Measurements from ENCODE around the gene C12orf57. TPM values are rescaled to one million over a fixed set of nuclear protein-coding genes. Genes with fewer than 3 reads are reported as not detected.

Gene C12orf57
- total RNA-seq, 2 experiments from 2014 or later = 156 to 181 TPM

GRCh38 chr12:6921996-6922946, 21.6 kb upstream of the C12orf57 start:
- ChIA-PET POLR2A (no interaction called here), CTCF (interaction anchor here (1.1 to 1.2 kb wide), 2 partner anchors 11 to 15 kb away, joined by 4 read pairs; no protein-coding TSS in a partner anchor)
- Mint-ChIP-seq H3K36me3 (ENCODE audit: low read depth) (peaks cover 36% of the 10 kb centered on the region), H3K27me3 (no peaks in the 10 kb centered on the region), H3K27ac (no peak overlapping the region), H3K9me3 (no peaks in the 10 kb centered on the region), H3K4me1 (peaks cover 53% of the 10 kb centered on the region), H3K4me3 (no peak overlapping the region)
- DNase-seq = no peak

GRCh38 chr12:6923003-6923732, 20.7 kb upstream of the C12orf57 start:
- H3K27ac Mint-ChIP-seq = no peak overlapping the region
- no peak overlapping the region for H3K4me3 Mint-ChIP-seq
- H3K27me3 Mint-ChIP-seq = no peaks in the 10 kb centered on the region
- H3K9me3 Mint-ChIP-seq = no peaks in the 10 kb centered on the region
- DNase-seq = no peak
- peaks cover 30% of the 10 kb centered on the region for H3K36me3 Mint-ChIP-seq (ENCODE audit: low read depth)
- ChIA-PET POLR2A (no interaction called here), CTCF (interaction anchor here (0.8 to 5.6 kb wide), 9 partner anchors 9 to 56 kb away, joined by 3 to 49 read pairs (median 24); partner anchors contain the start of genes C12orf57, ENO2, LRRC23 and RNU7-1)
- H3K4me1 Mint-ChIP-seq = peaks cover 52% of the 10 kb centered on the region

- DNase-seq = no peak
- Mint-ChIP-seq H3K4me3 (no peak overlapping the region), H3K27me3 (no peaks in the 10 kb centered on the region), H3K36me3 (ENCODE audit: low read depth) (peaks cover 30% of the 10 kb centered on the region), H3K4me1 (peaks cover 56% of the 10 kb centered on the region), H3K27ac (no peak overlapping the region), H3K9me3 (no peaks in the 10 kb centered on the region)
- ChIA-PET POLR2A (no interaction called here), CTCF (interaction anchor here (0.7 to 5.6 kb wide), 14 partner anchors 9 to 132 kb away, joined by 3 to 49 read pairs (median 14); partner anchors contain the start of genes C12orf57, ENO2, LRRC23 and RNU7-1)
These were observed 20.0 kb upstream of the C12orf57 start for GRCh38 chr12:6923851-6924250.

GRCh38 chr12:6925239-6925539, 18.6 kb upstream of the C12orf57 start:
- Mint-ChIP-seq H3K36me3 (ENCODE audit: low read depth) (peaks cover 17% of the 10 kb centered on the region), H3K27me3 (no peaks in the 10 kb centered on the region), H3K9me3 (no peaks in the 10 kb centered on the region), H3K4me1 (peaks cover 61% of the 10 kb centered on the region), H3K4me3 (no peak overlapping the region), H3K27ac (no peak overlapping the region)
- no peak for DNase-seq
- ChIA-PET CTCF (interaction anchor here (0.8 to 5.6 kb wide), 17 partner anchors 10 to 56 kb away, joined by 3 to 49 read pairs (median 9); partner anchors contain the start of genes C12orf57, ENO2, LRRC23 and RNU7-1), POLR2A (interaction anchor here (1.2 to 1.3 kb wide), 2 partner anchors 19 to 52 kb away, joined by 3 to 6 read pairs; partner anchors contain the start of genes C12orf57, RNU7-1 and SPSB2)

GRCh38 chr12:6925540-6926279, 18.1 kb upstream of the C12orf57 start:
- no peak for DNase-seq
- peak overlapping the region; percentile 84 for H3K4me3 Mint-ChIP-seq
- CTCF ChIA-PET = interaction anchor here (0.8 to 5.6 kb wide), 16 partner anchors 9 to 56 kb away, joined by 3 to 49 read pairs (median 12); partner anchors contain the start of genes C12orf57, ENO2, LRRC23 and RNU7-1
- H3K27ac Mint-ChIP-seq = no peak overlapping the region
- POLR2A ChIA-PET = interaction anchor here (1.2 to 1.3 kb wide), 2 partner anchors 18 to 53 kb away, joined by 3 to 6 read pairs; partner anchors contain the start of genes C12orf57, RNU7-1 and SPSB2
- H3K36me3 Mint-ChIP-seq (ENCODE audit: low read depth) = peaks cover 17% of the 10 kb centered on the region
- H3K27me3 Mint-ChIP-seq = no peaks in the 10 kb centered on the region
- H3K9me3 Mint-ChIP-seq = no peaks in the 10 kb centered on the region
- H3K4me1 Mint-ChIP-seq = peaks cover 63% of the 10 kb centered on the region

GRCh38 chr12:6927379-6928021, 16.3 kb upstream of the C12orf57 start, which contains the start of gene ATN1:
Gene ATN1, plus strand, starts transcription at chr12:6927959. Its CDS starts 6,043 bp downstream, at chr12:6934002.
- peaks cover 8% of the 10 kb centered on the region for H3K36me3 Mint-ChIP-seq (ENCODE audit: low read depth)

GRCh38 chr12:6928022-6928702, 15.7 kb upstream of the C12orf57 start:
- peaks cover 7% of the 10 kb centered on the region for H3K36me3 Mint-ChIP-seq (ENCODE audit: low read depth)
- H3K4me3 Mint-ChIP-seq = peak overlapping the region; percentile 78
- peaks cover 74% of the 10 kb centered on the region for H3K4me1 Mint-ChIP-seq
- ChIA-PET CTCF (interaction anchor here (1.1 to 5.6 kb wide), 5 partner anchors 10 to 56 kb away, joined by 4 to 39 read pairs (median 7); partner anchors contain the start of genes ENO2 and SPSB2), POLR2A (no interaction called here)
- DNase-seq = no peak
- no peaks in the 10 kb centered on the region for H3K9me3 Mint-ChIP-seq
- no peaks in the 10 kb centered on the region for H3K27me3 Mint-ChIP-seq
- peak overlapping the region; percentile 83 for H3K27ac Mint-ChIP-seq

More at GRCh38 chr12:6927379-6928021, 16.3 kb upstream of the C12orf57 start, which contains the start of gene ATN1:
- Mint-ChIP-seq H3K4me1 (peaks cover 73% of the 10 kb centered on the region), H3K9me3 (no peaks in the 10 kb centered on the region), H3K27me3 (no peaks in the 10 kb centered on the region), H3K4me3 (peak within 1 kb of the TSS; percentile 84), H3K27ac (peak within 1 kb of the TSS; percentile 91)
- ChIA-PET POLR2A (no interaction called here), CTCF (interaction anchor here (0.6 to 5.6 kb wide), 9 partner anchors 10 to 722 kb away, joined by 3 to 49 read pairs (median 16); partner anchors contain the start of gene ENO2)
- DNase-seq = peak; percentile 48

GRCh38 chr12:6928703-6929407, 15.0 kb upstream of the C12orf57 start:
- ChIA-PET CTCF (interaction anchor here (1.0 to 5.6 kb wide), 9 partner anchors 9 to 56 kb away, joined by 3 to 39 read pairs (median 5); partner anchors contain the start of genes C12orf57, ENO2, RNU7-1 and SPSB2), POLR2A (no interaction called here)
- no peak for DNase-seq
- peak overlapping the region; percentile 78 for H3K4me3 Mint-ChIP-seq
- H3K9me3 Mint-ChIP-seq = no peaks in the 10 kb centered on the region
- no peaks in the 10 kb centered on the region for H3K27me3 Mint-ChIP-seq
- peaks cover 13% of the 10 kb centered on the region for H3K36me3 Mint-ChIP-seq (ENCODE audit: low read depth)
- peaks cover 77% of the 10 kb centered on the region for H3K4me1 Mint-ChIP-seq
- H3K27ac Mint-ChIP-seq = peak overlapping the region; percentile 83

GRCh38 chr12:6929466-6930452, 14.1 kb upstream of the C12orf57 start:
- Mint-ChIP-seq H3K27ac (peak overlapping the region; percentile 10), H3K36me3 (ENCODE audit: low read depth) (peaks cover 16% of the 10 kb centered on the region), H3K4me1 (peaks cover 77% of the 10 kb centered on the region), H3K4me3 (peak overlapping the region; percentile 78), H3K27me3 (no peaks in the 10 kb centered on the region), H3K9me3 (no peaks in the 10 kb centered on the region)
- CTCF ChIA-PET = interaction anchor here (1.0 to 3.1 kb wide), 8 partner anchors 8 to 57 kb away, joined by 3 to 24 read pairs (median 4); partner anchors contain the start of genes C12orf57, RNU7-1 and SPSB2
- POLR2A ChIA-PET = interaction anchor here (1.6 kb wide), 1 partner anchor 14 kb away, joined by 5 read pairs; the partner anchor contains the start of genes C12orf57 and RNU7-1
- no peak for DNase-seq
